ENCODE results near the gene SLC37A1.

Gene SLC37A1

DNA sequence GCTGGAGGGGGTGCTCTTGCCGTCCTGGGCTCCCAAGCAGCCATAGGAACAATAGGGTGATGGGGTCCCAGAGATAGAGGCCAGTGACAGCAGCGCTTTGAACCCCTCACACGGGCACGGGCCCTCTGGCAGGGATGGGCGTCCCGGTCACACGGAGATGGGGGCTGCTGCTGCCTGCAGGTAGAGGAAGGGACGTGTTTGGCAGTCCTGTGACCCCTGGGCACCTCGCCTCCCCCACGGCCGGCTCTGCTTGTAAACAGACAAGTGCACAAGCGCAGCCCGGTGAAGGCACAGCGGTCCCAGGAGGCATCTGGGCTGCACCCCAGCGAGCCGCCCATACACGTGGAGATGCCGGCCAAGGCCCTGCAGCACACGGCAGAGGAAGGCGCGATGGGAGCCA lies 103.3 kb downstream of the SLC37A1 start:
- Histone ChIP-seq H3K27me3 (ENCODE audit: low read length) (no peaks in the 10 kb centered on the region), H3K9me2 (replicated peaks; ENCODE audit: insufficient read depth, low read length) (no peaks in the 10 kb centered on the region), H4K20me1 (ENCODE audit: low read depth, low read length) (no peaks in the 10 kb centered on the region), H3F3A (ENCODE audit: insufficient read depth) (no peaks in the 10 kb centered on the region), H3K4me3 (ENCODE audit: insufficient read depth, low read length, poor library complexity, severe bottlenecking) (no peak overlapping the region), H3K9me3 (ENCODE audit: insufficient read depth, low read length) (no peaks in the 10 kb centered on the region), H3K36me3 (ENCODE audit: low read length) (no peaks in the 10 kb centered on the region), H3K27ac (ENCODE audit: low read depth, low read length) (no peak overlapping the region), H3K9ac (ENCODE audit: low read length) (no peak overlapping the region), H3K4me2 (ENCODE audit: low read depth, low read length, poor library complexity, severe bottlenecking) (no peak overlapping the region), H3K79me2 (ENCODE audit: insufficient read depth, low read length) (no peaks in the 10 kb centered on the region), H2AFZ (ENCODE audit: low read depth, low read length, severe bottlenecking) (no peak overlapping the region)
- TF ChIP-seq, protein P1, sequence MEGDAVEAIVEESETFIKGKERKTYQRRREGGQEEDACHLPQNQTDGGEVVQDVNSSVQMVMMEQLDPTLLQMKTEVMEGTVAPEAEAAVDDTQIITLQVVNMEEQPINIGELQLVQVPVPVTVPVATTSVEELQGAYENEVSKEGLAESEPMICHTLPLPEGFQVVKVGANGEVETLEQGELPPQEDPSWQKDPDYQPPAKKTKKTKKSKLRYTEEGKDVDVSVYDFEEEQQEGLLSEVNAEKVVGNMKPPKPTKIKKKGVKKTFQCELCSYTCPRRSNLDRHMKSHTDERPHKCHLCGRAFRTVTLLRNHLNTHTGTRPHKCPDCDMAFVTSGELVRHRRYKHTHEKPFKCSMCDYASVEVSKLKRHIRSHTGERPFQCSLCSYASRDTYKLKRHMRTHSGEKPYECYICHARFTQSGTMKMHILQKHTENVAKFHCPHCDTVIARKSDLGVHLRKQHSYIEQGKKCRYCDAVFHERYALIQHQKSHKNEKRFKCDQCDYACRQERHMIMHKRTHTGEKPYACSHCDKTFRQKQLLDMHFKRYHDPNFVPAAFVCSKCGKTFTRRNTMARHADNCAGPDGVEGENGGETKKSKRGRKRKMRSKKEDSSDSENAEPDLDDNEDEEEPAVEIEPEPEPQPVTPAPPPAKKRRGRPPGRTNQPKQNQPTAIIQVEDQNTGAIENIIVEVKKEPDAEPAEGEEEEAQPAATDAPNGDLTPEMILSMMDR (IDR thresholded peaks at IDR 0.05; ENCODE audit: insufficient read depth, low read length, poor library complexity, severe bottlenecking), result no peak
- TF ChIP-seq EZH2phosphoT487 (conservative IDR thresholded peaks at IDR 0.05; ENCODE audit: low read length), result no peak

DNA sequence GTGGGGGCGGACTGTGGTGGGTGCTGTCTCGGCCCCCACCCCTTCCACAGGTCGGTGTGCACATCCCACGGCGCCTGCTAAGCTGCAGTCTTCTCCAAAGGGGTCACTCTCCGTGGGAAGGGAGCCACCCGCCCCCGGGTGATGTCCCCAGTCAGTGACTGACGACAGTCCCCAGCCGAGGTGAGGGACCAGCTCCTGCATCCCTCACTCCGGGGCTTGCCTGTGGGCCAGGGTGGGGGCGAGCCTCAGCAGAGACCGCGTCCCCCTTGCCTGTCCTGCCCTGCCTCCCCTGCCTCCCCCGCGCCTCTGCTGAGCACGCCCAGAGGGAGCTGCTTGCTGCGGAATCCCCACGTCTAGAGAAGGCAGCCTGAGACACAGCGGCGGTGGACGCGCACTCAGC lies 103.8 kb downstream of the SLC37A1 start:
- Histone ChIP-seq H3F3A (ENCODE audit: insufficient read depth) (no peaks in the 10 kb centered on the region), H3K4me2 (ENCODE audit: low read depth, low read length, poor library complexity, severe bottlenecking) (no peak overlapping the region), H4K20me1 (ENCODE audit: low read depth, low read length) (no peaks in the 10 kb centered on the region), H3K36me3 (ENCODE audit: low read length) (no peaks in the 10 kb centered on the region), H3K79me2 (ENCODE audit: insufficient read depth, low read length) (no peaks in the 10 kb centered on the region), H3K27me3 (ENCODE audit: low read length) (no peaks in the 10 kb centered on the region), H2AFZ (ENCODE audit: low read depth, low read length, severe bottlenecking) (no peak overlapping the region), H3K27ac (ENCODE audit: low read depth, low read length) (no peak overlapping the region), H3K9me2 (replicated peaks; ENCODE audit: insufficient read depth, low read length) (no peaks in the 10 kb centered on the region), H3K9me3 (ENCODE audit: insufficient read depth, low read length) (no peaks in the 10 kb centered on the region), H3K9ac (ENCODE audit: low read length) (no peak overlapping the region), H3K4me3 (ENCODE audit: insufficient read depth, low read length, poor library complexity, severe bottlenecking) (no peak overlapping the region)
- no peak for TF ChIP-seq EZH2phosphoT487 (conservative IDR thresholded peaks at IDR 0.05; ENCODE audit: low read length)
- TF ChIP-seq, protein P1 (IDR thresholded peaks at IDR 0.05; ENCODE audit: insufficient read depth, low read length, poor library complexity, severe bottlenecking), result no peak

DNA sequence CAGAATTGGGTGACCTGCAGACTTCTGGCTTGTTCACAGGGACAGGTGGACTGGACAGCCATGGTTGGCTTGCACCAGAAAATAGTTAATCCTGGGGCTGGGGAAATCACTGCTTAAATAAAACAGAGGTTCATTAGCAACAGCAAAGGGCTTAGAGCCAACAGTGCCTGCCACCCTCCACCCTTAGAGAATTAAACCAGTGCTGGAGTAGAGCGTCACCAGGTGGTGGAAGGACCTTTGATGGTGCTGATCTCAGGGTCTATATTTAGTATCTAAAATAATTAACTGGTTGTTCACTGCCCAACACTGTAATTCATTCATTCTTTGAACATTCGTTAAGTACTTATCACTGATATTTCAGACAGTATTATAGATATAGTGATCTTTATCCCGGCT lies 105.1 kb downstream of the SLC37A1 start:
- Histone ChIP-seq H3K9me2 (replicated peaks; ENCODE audit: insufficient read depth, low read length) (no peaks in the 10 kb centered on the region), H3K9me3 (ENCODE audit: insufficient read depth, low read length) (no peaks in the 10 kb centered on the region), H3K36me3 (ENCODE audit: low read length) (no peaks in the 10 kb centered on the region), H3K4me3 (ENCODE audit: insufficient read depth, low read length, poor library complexity, severe bottlenecking) (no peak overlapping the region), H3K27me3 (ENCODE audit: low read length) (no peaks in the 10 kb centered on the region), H3K9ac (ENCODE audit: low read length) (no peak overlapping the region), H2AFZ (ENCODE audit: low read depth, low read length, severe bottlenecking) (no peak overlapping the region), H3F3A (ENCODE audit: insufficient read depth) (no peaks in the 10 kb centered on the region), H3K4me2 (ENCODE audit: low read depth, low read length, poor library complexity, severe bottlenecking) (no peak overlapping the region), H4K20me1 (ENCODE audit: low read depth, low read length) (no peaks in the 10 kb centered on the region), H3K79me2 (ENCODE audit: insufficient read depth, low read length) (no peaks in the 10 kb centered on the region), H3K27ac (ENCODE audit: low read depth, low read length) (no peak overlapping the region)
- TF ChIP-seq EZH2phosphoT487 (conservative IDR thresholded peaks at IDR 0.05; ENCODE audit: low read length), result no peak
- TF ChIP-seq, protein P1 (IDR thresholded peaks at IDR 0.05; ENCODE audit: insufficient read depth, low read length, poor library complexity, severe bottlenecking), result no peak
